Measurements from ENCODE around the gene DCLRE1B.

Gene DCLRE1B

DNA sequence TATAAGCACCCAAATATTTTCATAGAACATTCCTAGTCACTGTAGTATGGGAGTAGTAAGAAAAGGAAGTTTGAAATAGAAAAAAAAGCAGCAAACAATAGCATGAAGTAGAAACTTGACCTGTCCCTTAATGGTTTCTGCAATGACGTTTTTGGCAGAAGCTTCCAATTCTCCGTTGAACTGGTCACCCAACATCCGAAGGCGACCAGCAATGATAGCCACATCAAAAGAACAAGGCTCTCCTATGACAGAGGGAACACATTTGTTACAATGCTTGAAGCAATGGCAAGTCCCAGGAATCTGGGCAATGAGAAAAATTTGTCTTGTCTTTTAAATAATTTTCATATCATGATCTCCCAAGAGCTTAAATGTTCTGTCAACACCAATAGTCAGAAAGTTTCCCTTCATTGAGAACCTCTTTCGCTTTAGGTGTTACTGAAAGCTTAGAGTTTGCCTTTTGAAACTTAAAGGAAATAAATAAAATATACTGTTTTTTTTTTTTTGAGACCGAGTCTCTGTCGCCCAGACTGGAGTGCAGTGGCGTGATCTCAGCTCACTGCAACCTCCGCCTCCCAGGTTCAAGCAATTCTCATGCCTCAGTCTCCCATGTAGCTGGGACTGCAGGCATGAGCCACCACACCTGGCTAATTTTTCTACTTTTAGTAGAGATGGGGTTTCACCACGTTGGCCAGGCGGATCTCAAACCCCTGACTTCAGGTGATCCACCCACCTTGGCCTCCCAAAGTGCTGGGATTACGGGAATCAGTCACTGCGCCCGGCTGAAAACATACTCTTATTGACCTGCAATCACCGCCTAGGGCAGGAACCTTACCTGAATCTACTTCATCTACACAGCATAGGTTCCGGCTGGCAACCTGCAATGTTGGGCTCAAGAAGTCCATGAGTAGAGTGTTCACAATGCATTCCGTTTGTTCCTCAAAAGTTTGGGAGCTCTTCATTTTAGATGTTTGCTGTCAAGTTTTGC, 18.4 kb upstream of the DCLRE1B start:
- no peak overlapping the region for H3K4me3 ChIP-seq (ENCODE audit: low read depth, low read length)
- DNase-seq (ENCODE audit: low read depth) = no peak
- TF ChIP-seq, protein P1, sequence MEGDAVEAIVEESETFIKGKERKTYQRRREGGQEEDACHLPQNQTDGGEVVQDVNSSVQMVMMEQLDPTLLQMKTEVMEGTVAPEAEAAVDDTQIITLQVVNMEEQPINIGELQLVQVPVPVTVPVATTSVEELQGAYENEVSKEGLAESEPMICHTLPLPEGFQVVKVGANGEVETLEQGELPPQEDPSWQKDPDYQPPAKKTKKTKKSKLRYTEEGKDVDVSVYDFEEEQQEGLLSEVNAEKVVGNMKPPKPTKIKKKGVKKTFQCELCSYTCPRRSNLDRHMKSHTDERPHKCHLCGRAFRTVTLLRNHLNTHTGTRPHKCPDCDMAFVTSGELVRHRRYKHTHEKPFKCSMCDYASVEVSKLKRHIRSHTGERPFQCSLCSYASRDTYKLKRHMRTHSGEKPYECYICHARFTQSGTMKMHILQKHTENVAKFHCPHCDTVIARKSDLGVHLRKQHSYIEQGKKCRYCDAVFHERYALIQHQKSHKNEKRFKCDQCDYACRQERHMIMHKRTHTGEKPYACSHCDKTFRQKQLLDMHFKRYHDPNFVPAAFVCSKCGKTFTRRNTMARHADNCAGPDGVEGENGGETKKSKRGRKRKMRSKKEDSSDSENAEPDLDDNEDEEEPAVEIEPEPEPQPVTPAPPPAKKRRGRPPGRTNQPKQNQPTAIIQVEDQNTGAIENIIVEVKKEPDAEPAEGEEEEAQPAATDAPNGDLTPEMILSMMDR (IDR thresholded peaks at IDR 0.05; ENCODE audit: control insufficient read depth, extremely low read depth, insufficient read depth) = no peak

DNA sequence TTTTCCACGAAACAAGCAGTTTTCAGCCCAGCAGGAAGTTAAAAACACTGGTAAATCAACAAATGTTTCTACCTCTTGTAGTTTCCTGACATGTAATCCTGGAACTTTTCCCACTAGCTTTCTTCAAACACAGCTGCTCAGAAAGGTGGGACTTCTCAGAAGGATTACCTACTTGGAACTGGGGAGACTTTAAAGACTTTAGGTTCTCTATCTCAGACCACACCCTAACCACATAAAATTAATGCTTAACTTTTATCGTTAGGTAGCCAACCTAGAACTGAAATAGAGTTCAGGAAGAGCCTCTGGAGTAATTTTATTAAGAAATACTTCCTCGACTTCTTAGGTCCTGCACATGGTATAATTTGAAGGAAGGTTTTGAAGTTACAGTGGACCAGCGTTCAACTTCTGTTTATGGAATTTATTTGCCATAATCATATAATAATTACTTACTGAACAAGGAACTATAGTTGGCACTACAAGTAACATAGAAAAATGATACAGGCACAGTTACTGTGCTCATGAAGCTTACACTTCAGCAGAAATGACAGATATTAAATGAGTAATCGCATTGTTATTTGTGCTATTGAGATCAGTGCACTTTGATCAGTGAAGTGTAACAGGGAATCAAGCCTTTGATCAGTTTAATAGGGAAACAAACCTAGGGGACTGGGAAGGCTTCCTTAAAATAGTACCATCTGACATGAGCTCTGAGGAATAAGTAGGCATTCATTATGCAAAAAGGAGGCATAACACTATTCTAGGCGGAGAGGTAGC, 17.5 kb upstream of the DCLRE1B start, which contains the start of gene BCL2L15:
BCL2L15 (minus strand) TSS at position 180 of the 774 bp plus-strand sequence. CDS start 206 bp downstream, outside the sequence.
- H3K4me3 ChIP-seq (ENCODE audit: low read depth, low read length) = no peak within 1 kb of the TSS
- TF ChIP-seq, protein P1 (IDR thresholded peaks at IDR 0.05; ENCODE audit: control insufficient read depth, extremely low read depth, insufficient read depth) = no peak
- no peak for DNase-seq (ENCODE audit: low read depth)

DNA sequence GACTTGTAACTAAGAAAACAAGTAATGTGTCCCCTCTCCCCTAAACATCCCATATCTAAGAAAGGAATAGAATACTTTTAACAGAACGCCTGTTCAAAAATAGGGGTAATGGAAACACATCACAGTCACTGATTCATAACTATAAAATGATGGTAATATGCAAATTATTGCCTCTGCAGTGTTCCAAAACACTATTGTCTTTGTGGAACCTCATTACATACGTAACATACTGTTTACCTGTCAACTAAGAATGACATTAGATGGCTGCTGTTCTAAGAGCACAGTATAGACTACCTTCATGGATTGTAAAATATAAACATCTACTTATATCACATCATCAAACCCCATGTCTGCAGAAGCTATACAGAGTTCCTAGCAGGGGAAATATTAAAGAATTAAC, 14.3 kb upstream of the DCLRE1B start:
- H3K4me3 ChIP-seq (ENCODE audit: low read depth, low read length) = no peak overlapping the region
- no peak for DNase-seq (ENCODE audit: low read depth)
- TF ChIP-seq, protein P1 (IDR thresholded peaks at IDR 0.05; ENCODE audit: control insufficient read depth, extremely low read depth, insufficient read depth) = no peak

DNA sequence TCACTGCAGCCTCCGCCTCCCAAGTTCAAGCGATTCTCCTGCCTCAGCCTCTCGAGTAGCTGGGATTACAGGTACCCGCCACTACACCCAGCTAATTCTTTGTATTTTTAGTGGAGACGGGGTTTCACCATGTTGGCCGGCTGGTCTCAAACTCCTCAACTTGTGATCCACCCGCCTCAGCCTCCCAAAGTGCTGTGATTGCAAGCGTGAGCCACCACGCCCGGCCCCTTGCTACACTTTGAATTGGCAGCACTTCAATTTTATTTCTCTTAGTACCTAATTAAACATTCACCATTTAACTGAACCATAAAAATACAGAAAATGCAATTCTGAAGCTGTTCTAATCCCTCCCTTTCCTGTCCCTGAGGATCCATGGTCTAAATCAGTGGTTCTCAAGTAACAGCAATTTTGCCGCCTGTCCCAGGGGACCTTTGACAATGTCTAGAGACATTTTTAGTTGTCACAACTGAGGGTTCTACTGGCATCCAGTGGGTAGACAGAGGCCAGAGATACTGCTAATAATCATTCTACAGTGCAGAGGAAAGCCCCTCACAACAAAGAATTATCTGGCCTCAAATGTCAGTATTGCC, 13.4 kb upstream of the DCLRE1B start:
- no peak for DNase-seq (ENCODE audit: low read depth)
- TF ChIP-seq, protein P1 (IDR thresholded peaks at IDR 0.05; ENCODE audit: control insufficient read depth, extremely low read depth, insufficient read depth) = no peak
- no peak overlapping the region for H3K4me3 ChIP-seq (ENCODE audit: low read depth, low read length)

DNA sequence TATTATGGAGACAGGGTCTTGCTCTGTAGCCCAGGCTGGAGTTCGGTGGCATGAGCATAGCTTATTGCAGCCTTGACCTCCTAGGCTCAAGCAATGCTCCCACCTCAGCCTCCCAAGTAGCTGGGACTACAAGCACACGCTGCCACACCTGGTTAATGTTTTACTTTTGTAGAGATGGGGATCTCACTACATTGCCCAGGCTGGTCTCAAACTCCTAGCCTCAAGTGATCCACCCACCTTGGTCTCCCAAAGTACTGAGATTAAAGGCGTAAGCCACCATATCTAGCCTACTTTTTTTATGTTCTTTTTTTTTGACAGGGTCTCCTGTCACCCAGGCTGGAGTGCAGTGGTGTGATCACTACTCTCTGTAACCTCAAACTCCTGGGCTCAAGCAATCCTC, 11.9 kb upstream of the DCLRE1B start:
- DNase-seq (ENCODE audit: low read depth) = no peak
- TF ChIP-seq, protein P1 (IDR thresholded peaks at IDR 0.05; ENCODE audit: control insufficient read depth, extremely low read depth, insufficient read depth) = no peak
- no peak overlapping the region for H3K4me3 ChIP-seq (ENCODE audit: low read depth, low read length)

DNA sequence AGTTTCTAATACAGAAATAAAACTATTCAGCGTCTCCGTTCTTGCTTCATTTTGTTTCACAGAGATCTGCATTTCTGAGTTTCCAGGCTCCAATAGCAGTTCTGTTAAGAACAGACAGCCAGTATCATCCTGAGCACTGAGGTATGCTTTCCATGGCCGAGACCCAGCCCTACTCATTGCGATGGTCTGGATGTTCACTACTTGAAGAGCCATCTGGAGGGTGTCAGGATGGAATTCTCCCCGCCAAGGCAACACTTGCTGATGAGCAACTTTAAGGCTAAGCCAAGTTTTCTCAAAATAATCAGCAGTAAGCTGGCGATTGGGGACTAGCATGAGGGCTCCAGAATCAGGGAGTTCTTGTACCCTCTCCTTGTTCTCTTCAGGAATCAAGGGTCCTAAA, 10.0 kb upstream of the DCLRE1B start:
- H3K4me3 ChIP-seq (ENCODE audit: low read depth, low read length) = no peak overlapping the region
- DNase-seq (ENCODE audit: low read depth) = no peak
- TF ChIP-seq, protein P1 (IDR thresholded peaks at IDR 0.05; ENCODE audit: control insufficient read depth, extremely low read depth, insufficient read depth) = no peak

All from LNCaP clone FGC (cell line).